ENCODE measurements around the gene AP5Z1.

The AP5Z1 gene

DNA sequence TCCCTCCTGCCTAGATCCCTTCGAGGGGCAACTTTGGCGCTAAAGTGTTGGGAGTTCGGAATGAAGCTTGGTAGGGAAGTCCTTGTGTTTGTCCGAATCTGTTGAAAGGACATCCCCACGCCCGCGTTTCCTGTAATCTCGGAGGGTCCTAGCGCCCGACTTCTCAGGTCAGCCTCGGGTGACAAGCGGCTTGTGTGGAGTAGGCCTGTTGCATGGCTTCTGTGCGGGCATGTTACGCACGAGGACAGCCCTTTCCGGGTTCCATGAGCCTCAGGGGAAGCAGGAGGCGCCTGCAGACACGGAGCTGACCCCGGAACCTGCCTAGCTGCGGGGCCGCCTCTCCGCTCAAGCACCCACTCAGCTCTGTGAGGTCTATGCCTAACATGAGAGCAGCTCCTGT lies 28.4 kb upstream of the AP5Z1 start:
- DNase-seq, result no peak

GRCh38 chr7:4747746-4748145 lies 27.7 kb upstream of the AP5Z1 start:
- no peak for DNase-seq

DNA sequence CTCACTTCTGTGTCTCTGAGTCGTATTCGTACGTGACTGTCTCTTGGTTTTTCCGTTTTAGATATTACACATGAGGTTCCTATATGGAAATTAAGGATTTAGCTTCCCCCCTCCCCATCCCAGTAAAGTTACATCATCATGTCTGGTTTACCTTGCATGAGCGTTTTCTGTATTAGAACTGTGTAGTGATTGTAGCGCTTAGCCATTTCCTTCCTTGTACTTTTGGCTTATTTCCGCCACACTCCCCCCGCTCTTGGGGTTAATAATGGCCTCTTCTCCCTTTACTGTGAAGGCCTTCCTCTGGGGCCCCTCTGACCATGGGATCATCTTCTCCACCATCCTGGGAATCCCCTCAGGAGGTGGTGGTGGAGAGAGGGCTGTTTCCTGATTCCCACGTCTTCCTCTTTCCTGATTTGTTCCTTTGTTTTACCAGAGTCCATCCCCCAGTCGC lies 27.2 kb upstream of the AP5Z1 start:
- DNase-seq, result no peak

DNA sequence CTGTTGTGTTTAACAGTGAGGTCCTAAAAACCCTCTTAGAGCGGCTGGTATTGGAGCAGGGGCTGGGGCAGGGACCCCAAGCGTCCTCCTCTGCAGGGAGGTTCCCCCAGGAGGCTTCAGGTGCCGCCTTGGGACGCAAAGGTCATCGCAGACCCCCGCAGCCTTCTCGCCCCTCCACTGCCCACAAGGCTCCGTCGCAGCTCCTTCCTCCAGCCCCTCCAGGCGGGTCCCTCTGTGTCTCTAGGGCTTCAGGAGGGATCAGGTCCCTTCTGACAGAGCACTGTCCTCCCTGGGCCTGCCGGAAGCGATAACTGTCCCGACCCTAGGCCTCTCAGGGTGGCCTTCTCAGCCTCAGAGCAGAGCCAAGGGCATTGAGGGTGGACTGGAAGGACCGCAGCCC lies 26.1 kb upstream of the AP5Z1 start:
- no peak for DNase-seq

GRCh38 chr7:4749798-4750197 lies 25.6 kb upstream of the AP5Z1 start:
- no peak for DNase-seq

- no peak for DNase-seq
Observed at GRCh38 chr7:4751398-4751947, 23.9 kb upstream of the AP5Z1 start.

- peak; percentile 86 for DNase-seq
Observed at GRCh38 chr7:4753598-4754432, 21.6 kb upstream of the AP5Z1 start.

DNA sequence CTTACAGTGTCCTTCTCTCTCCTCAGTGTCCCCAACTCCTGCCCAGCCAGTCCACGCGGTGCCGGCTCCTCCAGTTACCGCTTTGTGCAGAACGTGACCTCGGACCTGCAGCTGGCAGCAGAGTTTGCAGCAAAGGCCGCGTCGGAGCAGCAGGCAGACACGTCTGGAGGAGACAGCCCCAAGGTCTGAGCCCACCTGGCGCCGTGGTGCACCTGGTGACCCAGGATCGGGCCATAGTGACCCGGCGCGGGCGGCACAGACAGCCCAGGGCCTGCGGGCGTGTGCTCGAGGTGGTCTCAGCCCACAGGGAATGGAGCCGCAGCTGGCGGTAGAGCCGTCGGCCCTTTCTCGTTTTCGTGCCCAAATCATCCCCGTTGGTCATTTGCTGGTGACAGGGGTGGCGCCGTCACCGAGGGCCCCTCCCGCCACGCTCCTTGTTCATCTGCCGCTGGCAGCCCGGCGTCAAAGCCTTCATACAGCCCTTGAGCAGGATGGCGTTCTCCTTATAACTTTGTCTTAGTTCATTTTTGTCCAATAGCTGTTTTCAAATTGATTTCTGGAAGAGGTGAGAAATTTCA lies 20.9 kb upstream of the AP5Z1 start:
- no peak for DNase-seq

- DNase-seq, result no peak
Observed at GRCh38 chr7:4755045-4755444, 20.4 kb upstream of the AP5Z1 start.

GRCh38 chr7:4758111-4758510 lies 17.3 kb upstream of the AP5Z1 start:
- no peak for DNase-seq

GRCh38 chr7:4758791-4759190 lies 16.6 kb upstream of the AP5Z1 start:
- no peak for DNase-seq

DNA sequence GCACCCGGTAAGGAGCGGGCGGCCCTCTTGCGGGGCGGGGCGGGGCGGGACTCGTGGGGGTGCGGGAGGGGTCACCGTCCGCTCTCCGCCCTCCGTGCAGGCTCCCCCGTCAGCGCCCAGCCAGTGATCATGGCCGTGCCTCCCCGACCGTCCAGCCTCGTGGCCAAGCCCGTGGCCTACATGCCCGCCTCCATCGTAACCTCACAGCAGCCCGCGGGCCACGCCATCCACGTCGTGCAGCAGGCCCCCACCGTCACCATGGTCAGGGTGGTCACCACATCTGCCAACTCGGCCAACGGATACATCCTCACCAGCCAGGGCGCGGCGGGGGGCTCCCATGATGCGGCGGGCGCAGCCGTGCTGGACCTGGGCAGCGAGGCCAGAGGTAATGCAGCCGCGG lies 16.2 kb upstream of the AP5Z1 start:
- no peak for DNase-seq

GRCh38 chr7:4760952-4761351 lies 14.5 kb upstream of the AP5Z1 start:
- DNase-seq, result no peak

DNA sequence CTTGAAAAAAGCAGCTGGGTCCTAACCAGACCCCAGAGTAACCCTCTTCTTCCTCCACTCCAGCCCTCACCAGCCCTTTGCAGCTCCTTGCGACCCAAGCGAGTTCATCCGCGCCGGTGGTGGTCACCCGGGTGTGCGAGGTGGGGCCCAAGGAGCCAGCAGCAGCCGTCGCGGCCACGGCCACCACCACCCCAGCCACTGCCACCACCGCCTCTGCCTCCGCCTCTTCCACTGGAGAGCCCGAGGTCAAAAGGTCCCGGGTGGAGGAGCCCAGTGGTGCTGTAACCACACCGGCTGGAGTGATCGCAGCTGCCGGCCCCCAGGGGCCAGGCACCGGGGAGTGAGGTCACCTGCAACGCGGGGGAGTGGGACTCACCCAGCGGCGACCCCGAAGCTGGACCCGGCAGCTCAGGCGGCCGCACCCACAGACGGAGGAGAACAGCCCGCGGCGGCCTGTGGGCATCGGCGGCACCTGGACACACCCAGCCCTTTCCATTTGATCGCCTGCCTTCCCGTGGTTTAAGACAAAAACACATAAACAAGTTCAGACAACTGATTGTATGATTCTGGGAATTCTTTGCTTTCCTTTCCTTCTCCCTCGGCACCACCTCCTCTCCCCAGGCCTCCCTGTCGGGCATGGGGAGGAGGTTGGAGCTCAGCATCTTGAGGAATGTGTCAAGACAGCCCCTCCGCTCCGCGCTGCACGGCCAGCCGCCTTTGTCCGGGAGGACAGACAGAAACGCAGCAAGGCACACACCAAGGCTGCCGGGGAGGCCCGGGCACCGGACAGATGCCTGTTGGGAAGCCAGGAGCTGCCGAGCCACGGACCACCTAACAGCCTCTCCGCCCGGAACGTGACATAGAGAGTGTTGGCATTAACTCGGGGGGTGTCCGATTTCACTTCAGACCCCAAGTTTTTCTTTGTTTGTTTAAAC lies 13.0 kb upstream of the AP5Z1 start:
- DNase-seq, result no peak

GRCh38 chr7:4763091-4763793 lies 12.2 kb upstream of the AP5Z1 start:
- no peak for DNase-seq

GRCh38 chr7:4763794-4764185 lies 11.6 kb upstream of the AP5Z1 start:
- no peak for DNase-seq

- no peak for DNase-seq
Observed at GRCh38 chr7:4764402-4765007, 10.9 kb upstream of the AP5Z1 start.

DNA sequence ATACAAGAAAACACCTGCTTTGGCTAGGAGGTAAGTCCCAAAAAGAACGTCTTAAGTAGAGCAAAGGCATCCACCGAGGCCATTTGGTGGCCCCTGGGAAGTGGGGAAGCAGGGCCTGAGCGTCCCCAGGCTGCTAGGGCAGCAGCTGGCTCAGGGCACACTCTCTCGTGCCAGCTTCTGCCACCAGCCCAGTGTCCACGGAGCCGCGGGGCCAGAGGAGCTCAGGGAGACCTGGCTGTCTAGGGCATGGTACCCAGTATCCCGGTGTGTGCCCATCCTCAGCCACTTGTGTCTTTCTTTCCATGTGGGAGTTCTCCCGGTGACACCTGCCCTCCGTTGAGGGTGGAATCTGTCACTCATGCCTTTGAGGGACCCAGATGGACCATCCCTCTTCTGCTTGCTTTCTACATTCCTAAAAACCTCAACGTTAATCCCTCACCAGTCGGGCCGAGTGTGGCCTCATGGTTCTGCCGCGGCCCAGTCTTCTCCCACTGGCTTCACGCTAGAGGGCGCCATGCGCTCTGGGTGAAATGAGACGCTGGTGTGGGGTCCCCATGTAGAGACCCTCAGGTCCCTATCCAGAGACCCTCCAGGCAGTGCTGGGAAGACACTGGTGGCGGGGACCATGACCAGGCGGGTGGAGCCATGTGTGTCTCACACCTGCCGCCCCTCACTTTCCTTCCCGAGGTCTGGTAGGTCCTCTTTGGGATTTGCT lies 9.5 kb upstream of the AP5Z1 start:
- DNase-seq, result no peak

- DNase-seq, result no peak
Observed at GRCh38 chr7:4766666-4767519, 8.5 kb upstream of the AP5Z1 start.
